ENCODE results near the gene TMEM186.
"Not testable (repeated sequence)": the region's sequence is repeated elsewhere in the genome, so short reads cannot be mapped to it uniquely, and the experiment has no call there.

- not testable (repeated sequence) for TF ChIP-seq CTCF (IDR thresholded peaks at IDR 0.05); REST (IDR thresholded peaks at IDR 0.05; ENCODE audit: insufficient read depth in 1 of 2, low read depth in 2 of 2, low read length in 1 of 2)
These were observed 40.2 kb upstream of the TMEM186 start for GRCh38 chr16:8837594-8837993.
